HG02884 (cell line): ENCODE results near the gene ALPL.
"Not testable (repeated sequence)": the region's sequence is repeated elsewhere in the genome, so short reads cannot be mapped to it uniquely, and the experiment has no call there.

Experiments
- ATAC-seq: cut with Tn5 transposase; IDR thresholded peaks from one replicate; pipeline ENCODE4 v1.9.1; 2021; ENCODE audit warnings: mild to moderate bottlenecking, moderate library complexity; ENCODE audit not compliant: unreplicated experiment

ALPL gene

GRCh38 chr1:21507511-21508270 lies 1.5 kb upstream of the ALPL start:
- ATAC-seq: no peak

- ATAC-seq: no peak
These were observed 458 bp upstream of the ALPL start for GRCh38 chr1:21508580-21509350.

- ATAC-seq: no peak
These were observed 880 bp downstream of the ALPL start for GRCh38 chr1:21510113-21510493.

- ATAC-seq: no peak
These were observed 1.8 kb downstream of the ALPL start for GRCh38 chr1:21510885-21511578.

- no peak for ATAC-seq
These were observed 2.6 kb downstream of the ALPL start for GRCh38 chr1:21511579-21512522.

- no peak for ATAC-seq
These were observed 5.0 kb downstream of the ALPL start for GRCh38 chr1:21514245-21514644.

GRCh38 chr1:21517161-21517589 lies 8.0 kb downstream of the ALPL start:
- ATAC-seq: no peak

- no peak for ATAC-seq
These were observed 8.6 kb downstream of the ALPL start for GRCh38 chr1:21517660-21518480.

- ATAC-seq: no peak
These were observed 9.7 kb downstream of the ALPL start for GRCh38 chr1:21518774-21519455.

- ATAC-seq: not testable (repeated sequence)
These were observed 10.4 kb downstream of the ALPL start for GRCh38 chr1:21519486-21520070.

- no peak for ATAC-seq
These were observed 11.9 kb downstream of the ALPL start for GRCh38 chr1:21520899-21521716.

GRCh38 chr1:21521717-21522060 lies 12.5 kb downstream of the ALPL start:
- ATAC-seq: no peak

GRCh38 chr1:21522525-21523038 lies 13.4 kb downstream of the ALPL start:
- no peak for ATAC-seq

GRCh38 chr1:21523297-21523813 lies 14.1 kb downstream of the ALPL start:
- no peak for ATAC-seq

GRCh38 chr1:21524220-21524619 lies 15.0 kb downstream of the ALPL start:
- no peak for ATAC-seq

- ATAC-seq: no peak
These were observed 15.6 kb downstream of the ALPL start for GRCh38 chr1:21524686-21525339.

- no peak for ATAC-seq
These were observed 16.1 kb downstream of the ALPL start for GRCh38 chr1:21525340-21525717.
